NCI-H524 (cell line): ENCODE results near the gene RGCC.

Experiments
- DNase-seq, 2 experiments: peaks; one replicate each; lab custom pipeline; 2025; lab: John Stamatoyannopoulos, UW

The RGCC gene

GRCh38 chr13:41453620-41454019, 3.7 kb upstream of the RGCC start:
- DNase-seq, result no peak

DNA sequence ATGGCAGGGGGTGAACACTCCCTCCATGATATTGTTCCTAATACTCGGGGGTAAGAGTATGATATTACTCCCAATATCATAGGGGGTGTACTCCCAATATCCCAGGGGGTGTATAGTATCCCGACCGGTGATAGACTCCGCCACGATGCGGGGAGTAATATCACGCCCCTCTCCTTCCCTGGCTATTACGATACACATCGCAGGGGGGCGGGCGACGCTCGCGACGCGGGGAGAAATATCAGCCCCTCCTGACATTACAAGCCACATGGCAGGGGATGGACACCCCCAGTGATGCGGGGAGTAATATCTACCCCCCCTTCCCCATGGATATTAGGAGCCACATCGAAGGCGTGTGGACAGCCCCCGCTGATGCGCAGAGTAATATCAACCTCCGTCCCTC, 3.2 kb upstream of the RGCC start:
- no peak for DNase-seq

GRCh38 chr13:41455725-41456419, 1.5 kb upstream of the RGCC start:
- DNase-seq, result peak; percentile 9 to 18

GRCh38 chr13:41457589-41458186, 338 bp downstream of the RGCC start:
- peak in 1 of 2 experiments; percentile 32 for DNase-seq

GRCh38 chr13:41458187-41458760, 924 bp downstream of the RGCC start:
- DNase-seq, result peak in 1 of 2 experiments; percentile 52

GRCh38 chr13:41458761-41459431, 1.5 kb downstream of the RGCC start:
- peak in 1 of 2 experiments; percentile 2 for DNase-seq

GRCh38 chr13:41459432-41460073, 2.2 kb downstream of the RGCC start:
- DNase-seq, result no peak

GRCh38 chr13:41460074-41460465, 2.7 kb downstream of the RGCC start:
- no peak for DNase-seq

DNA sequence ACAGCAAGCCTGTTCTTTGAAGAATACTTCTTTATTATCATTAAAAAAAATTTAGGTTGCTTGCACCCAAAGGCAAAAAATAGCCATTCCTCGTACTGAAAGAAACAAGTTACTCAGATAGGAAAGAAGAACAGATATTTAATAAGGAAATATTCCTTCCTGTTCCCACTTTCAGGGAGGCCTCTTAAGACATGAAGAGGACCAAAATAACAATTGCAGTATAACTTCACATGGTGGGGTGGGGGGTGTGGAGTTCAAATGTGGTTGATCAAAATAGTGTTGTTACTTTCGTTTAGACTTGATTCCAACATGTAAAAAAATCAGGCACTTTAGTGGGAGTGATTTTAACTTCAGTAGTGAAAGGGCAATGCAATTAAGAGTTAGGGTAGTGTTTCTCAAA, 3.6 kb downstream of the RGCC start:
- no peak for DNase-seq

DNA sequence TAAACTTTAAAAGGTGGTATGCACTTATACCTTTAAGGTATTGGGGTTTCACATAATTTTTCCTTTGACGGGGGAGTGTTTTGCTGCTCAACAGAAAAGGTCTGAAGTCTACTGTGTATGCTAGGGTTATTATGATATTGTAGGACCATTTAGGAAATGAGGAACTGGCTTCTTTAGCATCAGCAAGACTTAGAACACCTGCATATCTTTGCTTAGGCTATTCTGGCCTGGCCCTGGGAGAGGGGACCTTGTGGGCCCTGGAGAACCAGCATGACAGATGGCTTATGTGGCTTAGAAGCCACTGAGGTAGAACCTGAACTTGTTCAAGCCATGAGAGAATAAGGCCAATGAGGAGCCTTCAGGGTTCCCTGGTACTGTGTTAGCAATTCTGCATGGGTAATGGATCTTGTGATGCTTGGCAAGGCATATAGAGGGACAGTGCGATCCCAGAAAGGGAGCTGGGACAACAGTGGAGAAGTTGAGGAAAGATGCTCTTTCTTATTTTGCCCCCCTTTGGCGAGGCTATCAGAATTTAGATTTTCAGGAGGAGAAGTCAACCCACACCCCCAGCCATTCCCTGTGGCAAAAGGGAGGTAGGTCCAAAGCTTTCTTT, 4.3 kb downstream of the RGCC start:
- no peak for DNase-seq

- DNase-seq, result no peak
Measured at GRCh38 chr13:41462427-41462826, 5.1 kb downstream of the RGCC start.

DNA sequence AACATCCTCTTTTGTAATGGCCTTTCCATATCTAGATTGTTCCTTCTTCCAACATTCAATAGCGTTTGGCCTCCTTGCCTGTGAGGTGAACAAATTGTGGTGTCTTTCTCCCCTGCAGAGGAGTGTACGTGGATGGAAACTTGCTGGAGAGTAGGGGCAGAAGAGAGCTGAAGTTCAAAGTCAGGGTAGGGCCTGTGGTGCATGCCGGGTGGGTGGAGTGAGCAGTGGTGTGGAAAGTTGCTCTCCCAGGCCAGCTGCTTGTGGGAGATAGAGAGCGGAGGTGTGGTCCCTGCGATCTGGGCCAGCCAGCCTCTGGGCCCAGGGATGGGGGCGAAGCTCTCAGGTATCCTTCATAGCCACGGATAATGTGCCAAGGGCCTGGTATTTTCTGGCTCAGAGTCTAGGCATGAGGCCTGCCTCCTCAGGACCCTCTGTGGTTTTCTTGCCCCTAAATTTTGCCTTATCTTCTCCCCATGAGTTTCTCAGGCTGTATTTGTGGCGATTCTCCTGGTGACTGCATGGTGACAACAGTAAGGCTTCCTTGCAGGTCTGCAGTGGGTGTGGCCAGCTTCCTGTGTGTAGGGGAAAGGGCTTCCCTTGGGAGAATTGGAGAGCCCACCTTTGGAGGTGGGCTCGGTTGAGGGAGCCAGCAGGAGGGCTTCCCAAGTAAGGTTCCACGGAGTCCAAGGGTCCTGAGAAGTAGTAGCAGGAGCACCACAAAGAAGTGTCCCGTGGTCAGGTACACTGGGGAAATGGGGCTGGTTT, 6.7 kb downstream of the RGCC start:
- DNase-seq, result no peak

DNA sequence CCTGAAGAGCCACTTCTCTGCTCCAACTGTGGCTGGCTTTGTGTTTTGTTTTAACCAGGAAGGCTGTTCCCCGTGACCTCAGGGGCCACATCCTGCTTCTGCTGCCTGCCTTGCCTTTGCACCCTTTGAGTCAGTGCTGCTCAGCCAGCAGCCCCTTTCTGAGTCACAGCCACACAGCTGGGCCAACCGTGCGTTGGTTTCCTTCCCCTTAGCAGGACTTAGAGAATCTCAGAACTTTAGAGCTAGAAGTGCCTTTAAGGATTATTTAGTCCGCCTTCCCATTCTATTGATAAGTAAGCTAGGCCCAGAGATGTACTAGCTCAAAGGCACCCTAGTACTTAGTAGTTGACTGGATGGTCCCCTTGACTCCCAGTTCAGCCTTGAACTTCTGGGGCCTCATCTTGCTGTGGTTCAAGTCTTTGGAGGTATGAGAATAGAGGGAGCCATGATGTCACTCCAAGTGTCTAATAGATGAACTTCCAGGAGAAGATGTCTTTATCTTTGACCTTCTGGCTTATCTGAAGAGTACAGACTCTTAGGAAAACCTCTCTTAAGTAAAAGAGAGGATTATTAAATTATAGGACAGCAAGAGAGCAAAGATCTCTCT, 8.0 kb downstream of the RGCC start:
- no peak for DNase-seq

- DNase-seq, result no peak
Measured at GRCh38 chr13:41465898-41466320, 8.6 kb downstream of the RGCC start.

- peak; percentile 34 to 77 for DNase-seq
Measured at GRCh38 chr13:41467425-41467945, 10.1 kb downstream of the RGCC start.

DNA sequence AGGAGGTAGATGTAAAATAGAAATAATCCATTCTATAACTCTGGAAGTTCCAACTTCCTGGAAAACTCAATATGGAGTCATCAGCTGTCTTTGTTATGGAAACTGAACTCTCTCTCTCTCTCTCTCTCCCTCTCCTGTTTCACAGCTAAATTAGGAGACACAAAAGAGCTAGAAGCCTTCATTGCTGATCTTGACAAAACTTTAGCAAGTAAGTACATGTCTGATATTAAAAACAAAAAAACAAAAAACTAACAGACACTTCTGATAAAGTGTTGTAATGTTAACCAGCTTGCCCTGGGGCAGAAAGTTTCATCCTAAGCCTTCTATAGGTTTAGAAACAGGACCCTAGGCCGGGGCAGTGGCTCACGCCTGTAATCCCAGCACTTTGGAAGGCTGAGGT, 11.3 kb downstream of the RGCC start:
- DNase-seq, result no peak

DNA sequence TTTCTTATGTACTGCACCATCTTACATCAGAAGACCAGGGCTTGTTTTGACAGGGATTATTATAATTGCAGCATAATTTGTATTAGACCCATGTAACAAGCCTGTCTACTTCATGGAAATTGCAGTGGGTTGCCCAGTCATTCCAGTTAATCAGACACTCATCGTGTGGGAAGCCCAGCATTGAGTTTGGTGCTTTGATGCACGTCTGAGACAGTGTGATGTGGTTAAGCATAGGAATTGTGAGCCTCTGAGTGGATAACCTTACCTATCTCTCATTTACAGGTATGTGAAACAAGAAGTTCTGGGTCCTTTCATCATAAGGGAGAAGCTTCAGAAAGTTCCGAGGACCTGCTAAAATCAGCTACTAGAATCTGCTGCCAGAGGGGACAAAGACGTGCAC, 12.8 kb downstream of the RGCC start:
- DNase-seq, result no peak

- DNase-seq, result no peak
Measured at GRCh38 chr13:41471785-41472184, 14.4 kb downstream of the RGCC start.

DNA sequence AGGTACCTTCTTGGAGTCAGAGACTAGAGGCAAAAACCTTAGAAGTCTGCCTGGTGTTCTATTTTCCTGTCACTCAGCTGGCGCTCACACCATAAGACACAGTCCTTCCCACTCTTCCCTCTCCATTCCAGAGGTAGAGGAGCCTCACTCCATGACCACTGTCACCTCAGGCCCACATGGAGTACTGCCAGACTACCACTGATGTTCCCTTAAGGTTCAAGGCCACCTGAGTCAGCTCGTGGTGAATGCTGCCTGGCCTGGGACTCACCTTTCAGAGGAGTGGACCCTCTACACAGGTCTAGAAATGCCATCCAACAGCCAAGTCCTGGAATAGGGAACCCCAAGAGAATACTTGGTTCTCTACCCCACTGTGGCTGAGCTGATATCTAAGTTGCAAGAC, 29.9 kb downstream of the RGCC start:
- no peak for DNase-seq

DNA sequence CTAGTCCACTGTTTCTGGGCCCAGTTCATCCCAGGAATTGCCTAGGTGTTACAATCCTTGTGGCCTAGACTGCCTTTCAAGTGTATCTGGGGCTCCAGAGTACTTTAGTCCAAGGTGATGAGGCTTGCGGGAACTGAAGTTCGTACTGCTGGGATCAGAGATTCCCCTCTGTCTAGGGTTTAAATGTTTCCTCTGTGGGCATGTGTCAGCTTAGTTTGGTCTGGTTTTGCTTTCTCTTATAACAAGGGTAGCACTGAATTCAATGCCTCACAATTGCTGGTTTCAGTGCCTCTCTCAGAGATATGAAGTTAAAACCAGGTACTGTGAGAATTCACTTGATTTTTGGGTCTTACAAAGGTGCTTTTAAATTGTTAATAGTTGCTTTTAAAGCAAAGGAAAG, 30.8 kb downstream of the RGCC start:
- no peak for DNase-seq
